HepG2 (cell line): ENCODE data around the gene UBE2C. TPM values are rescaled to one million over a fixed set of nuclear protein-coding genes. Genes with fewer than 3 reads are reported as not detected.

Experiments
- BCL6 ChIP-seq: IDR thresholded peaks from 2 replicates; pipeline ENCODE4 v1.6.1; 2016; ENCODE audit warnings: missing genetic modification reagents, missing compliant biosample characterization
- CAMTA2 ChIP-seq: sonication (generic); formaldehyde crosslinking; IDR thresholded peaks from 2 replicates; pipeline ENCODE4 v1.4.0; 2020; ENCODE audit warnings: mild to moderate bottlenecking, missing genetic modification reagents, borderline replicate concordance
- ERF ChIP-seq: IDR thresholded peaks from 2 replicates; pipeline ENCODE4 v1.6.1; 2018; ENCODE audit warnings: missing biosample characterization, missing genetic modification reagents
- GRHL1 ChIP-seq: sonication (generic); formaldehyde crosslinking; conservative IDR thresholded peaks from 2 replicates; pipeline ENCODE4 v1.8.0; 2022; ENCODE audit warnings: missing genetic modification reagents
- HOXA9 ChIP-seq: sonication (generic); formaldehyde crosslinking; IDR thresholded peaks from 2 replicates; pipeline ENCODE4 v1.8.1; 2022; ENCODE audit warnings: missing genetic modification reagents, mild to moderate bottlenecking, moderate library complexity, borderline replicate concordance
- IRF9 ChIP-seq: sonication (generic); formaldehyde crosslinking; IDR thresholded peaks from 2 replicates; pipeline ENCODE4 v1.8.0; 2022; ENCODE audit warnings: missing genetic modification reagents, mild to moderate bottlenecking, borderline replicate concordance
- KDM3A ChIP-seq: IDR thresholded peaks from 2 replicates; pipeline ENCODE4 v1.6.1; 2018; ENCODE audit warnings: low read depth, missing compliant biosample characterization
- NFE2L2 ChIP-seq: fragments of 150-350 bp; IDR thresholded peaks from 2 replicates; pipeline ENCODE4 v1.6.1; 2014; ENCODE audit warnings: low read length
- PRPF4 ChIP-seq: fragments of 200-400 bp; formaldehyde crosslinking; IDR thresholded peaks from 2 replicates; pipeline ENCODE4 v1.6.1; 2016; ENCODE audit warnings: low read length, low read depth; ENCODE audit not compliant: poor library complexity, severe bottlenecking
- ZBTB38 ChIP-seq: sonication (generic); formaldehyde crosslinking; IDR thresholded peaks from 2 replicates; pipeline ENCODE4 v1.5.1; 2020; ENCODE audit warnings: mild to moderate bottlenecking, missing genetic modification reagents
- ZMYM2 ChIP-seq: sonication (generic); formaldehyde crosslinking; IDR thresholded peaks from 2 replicates; pipeline ENCODE4 v1.8.0; 2022; ENCODE audit warnings: mild to moderate bottlenecking, missing genetic modification reagents
- ZMYM3 ChIP-seq: sonication (generic); formaldehyde crosslinking; IDR thresholded peaks from 2 replicates; pipeline ENCODE4 v1.5.1; 2020; ENCODE audit warnings: mild to moderate bottlenecking, missing genetic modification reagents
- ZNF138 ChIP-seq: sonication (generic); formaldehyde crosslinking; IDR thresholded peaks from 2 replicates; pipeline ENCODE4 v1.5.0; 2020; ENCODE audit warnings: mild to moderate bottlenecking, low read depth, missing genetic modification reagents
- ZNF530 ChIP-seq: sonication (generic); formaldehyde crosslinking; IDR thresholded peaks from 2 replicates; pipeline ENCODE4 v1.5.0; 2020; ENCODE audit warnings: low read depth, mild to moderate bottlenecking, missing genetic modification reagents
- ZNF563 ChIP-seq: sonication (generic); formaldehyde crosslinking; IDR thresholded peaks from 2 replicates; pipeline ENCODE4 v1.8.0; 2022; ENCODE audit warnings: mild to moderate bottlenecking, moderate library complexity, missing genetic modification reagents
- ZNF614 ChIP-seq: IDR thresholded peaks from 2 replicates; pipeline ENCODE4 v1.6.1; 2018; ENCODE audit warnings: missing biosample characterization, missing genetic modification reagents, inconsistent platforms, borderline replicate concordance
- ZNF766 ChIP-seq: sonication (generic); formaldehyde crosslinking; IDR thresholded peaks from 2 replicates; pipeline ENCODE4 v1.5.0; 2020; ENCODE audit warnings: missing genetic modification reagents, borderline replicate concordance
- ZNF782 ChIP-seq: sonication (generic); formaldehyde crosslinking; IDR thresholded peaks from 2 replicates; pipeline ENCODE4 v1.4.0; 2020; ENCODE audit warnings: missing genetic modification reagents, mild to moderate bottlenecking, borderline replicate concordance
- ZNF841 ChIP-seq: sonication (generic); formaldehyde crosslinking; IDR thresholded peaks from 2 replicates; pipeline ENCODE4 v1.8.1; 2023; ENCODE audit warnings: missing genetic modification reagents, borderline replicate concordance
- ZUFSP ChIP-seq: sonication (generic); formaldehyde crosslinking; IDR thresholded peaks from 2 replicates; pipeline ENCODE4 v1.9.0; 2021; ENCODE audit warnings: missing genetic modification reagents, mild to moderate bottlenecking, borderline replicate concordance
- polyA plus RNA-seq, 8 experiments: library from polyadenylated mRNA; depleted of rRNA in 3 of 8; stranded (reverse) in 7 of 8; unstranded in 1 of 8; fragments of >200 nt; fragmentation: Illumina TruSeq in 4 of 8; extraction: Trizol in 4 of 8; gene quantifications; 2 replicates each; pipeline versions ENCODE4 v1.2.1 to v1.2.3, GENCODE V29; 2011 to 2016; ENCODE audit warnings: low read depth in 4 of 8, missing spikeins in 1 of 8, mixed read lengths in 1 of 8; ENCODE audit not compliant: insufficient read depth in 1 of 8
- total RNA-seq, 5 experiments: library from RNA; depleted of rRNA; stranded (reverse); fragments of >200 nt; fragmentation: Illumina TruSeq; extraction: Trizol; gene quantifications; 2 replicates each; pipeline ENCODE4 v1.2.3, GENCODE V29; 2016; ENCODE audit warnings: low read depth in 1 of 5
- TF ChIP-seq, protein P1 (sequence below): IDR thresholded peaks from 2 replicates; pipeline ENCODE4 v1.6.1; 2012; ENCODE audit warnings: low read length, improper control_type of control experiment

Gene UBE2C
- total and polyA plus RNA-seq, 2 of the 13 experiments (the other 11 are each of a cell fraction or from before 2014, with no cell fraction given), result 100 to 123 TPM

DNA sequence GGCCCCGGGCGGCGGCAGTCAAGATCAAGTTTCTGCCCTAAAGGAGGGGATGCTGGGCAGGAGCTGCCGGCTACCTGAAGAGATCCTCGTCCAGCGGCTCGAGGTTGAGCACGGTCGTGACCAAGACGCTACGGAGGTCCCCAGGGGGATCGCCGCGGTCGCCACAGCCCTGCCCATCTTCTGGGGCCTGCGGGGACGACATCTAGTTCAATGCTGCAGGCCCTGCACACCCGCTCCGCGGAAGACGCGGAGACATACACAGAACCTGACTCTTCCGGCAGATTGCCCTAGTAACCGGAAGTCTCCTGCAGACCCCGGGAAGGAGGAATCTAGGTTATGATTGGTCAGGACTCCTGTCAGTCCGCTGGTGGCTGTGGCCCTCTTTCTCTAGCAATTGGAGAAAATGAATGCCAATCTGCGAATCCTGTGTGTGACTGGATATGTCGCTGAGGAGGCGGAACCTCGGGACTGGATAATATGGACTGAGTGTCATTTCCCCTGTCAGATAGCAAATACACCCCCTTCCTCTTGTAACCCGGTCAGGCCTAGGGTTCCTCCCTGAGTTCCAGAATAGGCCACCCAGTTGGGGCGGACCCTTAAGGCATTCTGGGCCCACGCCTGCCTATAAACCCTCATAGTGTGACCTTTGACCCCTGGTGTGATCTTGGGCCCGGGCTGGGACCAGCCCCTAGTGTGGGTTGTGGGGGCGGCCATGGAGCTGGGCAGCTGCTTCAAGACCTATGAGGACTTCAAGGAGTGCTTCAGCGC, 44.9 kb downstream of the UBE2C start, which contains the start of the genes ACOT8 and ZSWIM3 (continued):
- TF ChIP-seq GRHL1 (CRISPR knock-in tag) (no peak), ZNF563 (CRISPR knock-in tag) (0 out of 2 replicates have a peak, but pooled peaks have one; percentile 16), ZBTB38 (CRISPR knock-in tag) (no peak), ERF (CRISPR knock-in tag) (peak; percentile 85), IRF9 (CRISPR knock-in tag) (peak; percentile 90; the same call in 1 of the 2 replicates), ZNF530 (CRISPR knock-in tag) (peak; percentile 38; the same call in 1 of the 2 replicates), CAMTA2 (0 out of 2 replicates have a peak, but pooled peaks have one; percentile 66), ZMYM2 (CRISPR knock-in tag) (peak; percentile 44; the same call in 1 of the 2 replicates), ZNF766 (peak; percentile 52), ZNF138 (CRISPR knock-in tag) (no peak; the same call in none of the 2 replicates), NFE2L2 (no peak), KDM3A (CRISPR knock-in tag) (no peak), PRPF4 (no peak), ZNF782 (CRISPR knock-in tag) (no peak), ZNF614 (CRISPR knock-in tag) (peak; percentile 92), ZNF841 (no peak), BCL6 (peak; percentile 23; the same call in 1 of the 2 replicates), ZUFSP (CRISPR knock-in tag) (no peak), HOXA9 (CRISPR knock-in tag) (no peak), ZMYM3 (CRISPR knock-in tag) (no peak; the same call in 1 of the 2 replicates)
- TF ChIP-seq, protein P1, sequence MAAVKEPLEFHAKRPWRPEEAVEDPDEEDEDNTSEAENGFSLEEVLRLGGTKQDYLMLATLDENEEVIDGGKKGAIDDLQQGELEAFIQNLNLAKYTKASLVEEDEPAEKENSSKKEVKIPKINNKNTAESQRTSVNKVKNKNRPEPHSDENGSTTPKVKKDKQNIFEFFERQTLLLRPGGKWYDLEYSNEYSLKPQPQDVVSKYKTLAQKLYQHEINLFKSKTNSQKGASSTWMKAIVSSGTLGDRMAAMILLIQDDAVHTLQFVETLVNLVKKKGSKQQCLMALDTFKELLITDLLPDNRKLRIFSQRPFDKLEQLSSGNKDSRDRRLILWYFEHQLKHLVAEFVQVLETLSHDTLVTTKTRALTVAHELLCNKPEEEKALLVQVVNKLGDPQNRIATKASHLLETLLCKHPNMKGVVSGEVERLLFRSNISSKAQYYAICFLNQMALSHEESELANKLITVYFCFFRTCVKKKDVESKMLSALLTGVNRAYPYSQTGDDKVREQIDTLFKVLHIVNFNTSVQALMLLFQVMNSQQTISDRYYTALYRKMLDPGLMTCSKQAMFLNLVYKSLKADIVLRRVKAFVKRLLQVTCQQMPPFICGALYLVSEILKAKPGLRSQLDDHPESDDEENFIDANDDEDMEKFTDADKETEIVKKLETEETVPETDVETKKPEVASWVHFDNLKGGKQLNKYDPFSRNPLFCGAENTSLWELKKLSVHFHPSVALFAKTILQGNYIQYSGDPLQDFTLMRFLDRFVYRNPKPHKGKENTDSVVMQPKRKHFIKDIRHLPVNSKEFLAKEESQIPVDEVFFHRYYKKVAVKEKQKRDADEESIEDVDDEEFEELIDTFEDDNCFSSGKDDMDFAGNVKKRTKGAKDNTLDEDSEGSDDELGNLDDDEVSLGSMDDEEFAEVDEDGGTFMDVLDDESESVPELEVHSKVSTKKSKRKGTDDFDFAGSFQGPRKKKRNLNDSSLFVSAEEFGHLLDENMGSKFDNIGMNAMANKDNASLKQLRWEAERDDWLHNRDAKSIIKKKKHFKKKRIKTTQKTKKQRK, result peak; percentile 100
